ENCODE measurements around the gene CDH12.
"Not testable (repeated sequence)": the region's sequence is repeated elsewhere in the genome, so short reads cannot be mapped to it uniquely, and the experiment has no call there.

Gene CDH12

GRCh38 chr5:22168704-22169103 is 684.4 kb downstream of the CDH12 start:
- H3K4me2 ChIP-seq (ENCODE audit: low read length); H4K20me1 ChIP-seq (ENCODE audit: insufficient read depth, low read length); H3K27me3 ChIP-seq (ENCODE audit: insufficient read depth, low read length); H3K9me3 ChIP-seq (ENCODE audit: low read length); H3K79me2 ChIP-seq (ENCODE audit: insufficient read depth, low read length); H2AFZ ChIP-seq (ENCODE audit: low read length); H3K4me1 ChIP-seq (ENCODE audit: insufficient read depth, low read length, severe bottlenecking); H3K36me3 ChIP-seq (ENCODE audit: insufficient read depth, low read length); H3F3A ChIP-seq (ENCODE audit: insufficient read depth, low read length); H3K9ac ChIP-seq (ENCODE audit: low read length); H3K9me2 ChIP-seq (ENCODE audit: low read depth, low read length); H3K27ac ChIP-seq (ENCODE audit: low read depth, low read length, poor library complexity, severe bottlenecking); H3K4me3 ChIP-seq (ENCODE audit: low read depth, low read length, poor library complexity, severe bottlenecking): not testable (repeated sequence)

- H2AFZ ChIP-seq (ENCODE audit: low read length); H3K27ac ChIP-seq (ENCODE audit: low read depth, low read length, poor library complexity, severe bottlenecking); H3K4me3 ChIP-seq (ENCODE audit: low read depth, low read length, poor library complexity, severe bottlenecking); H3K4me2 ChIP-seq (ENCODE audit: low read length); H3K4me1 ChIP-seq (ENCODE audit: insufficient read depth, low read length, severe bottlenecking); H3F3A ChIP-seq (ENCODE audit: insufficient read depth, low read length); H3K36me3 ChIP-seq (ENCODE audit: insufficient read depth, low read length); H3K79me2 ChIP-seq (ENCODE audit: insufficient read depth, low read length); H3K9ac ChIP-seq (ENCODE audit: low read length); H3K9me2 ChIP-seq (ENCODE audit: low read depth, low read length); H3K27me3 ChIP-seq (ENCODE audit: insufficient read depth, low read length); H4K20me1 ChIP-seq (ENCODE audit: insufficient read depth, low read length); H3K9me3 ChIP-seq (ENCODE audit: low read length): not testable (repeated sequence)
Observed at GRCh38 chr5:22165931-22166330, 687.2 kb downstream of the CDH12 start.

GRCh38 chr5:22164910-22165748 is 688.0 kb downstream of the CDH12 start:
- H3F3A ChIP-seq (ENCODE audit: insufficient read depth, low read length); H3K27me3 ChIP-seq (ENCODE audit: insufficient read depth, low read length); H2AFZ ChIP-seq (ENCODE audit: low read length); H3K36me3 ChIP-seq (ENCODE audit: insufficient read depth, low read length); H3K27ac ChIP-seq (ENCODE audit: low read depth, low read length, poor library complexity, severe bottlenecking); H3K9me3 ChIP-seq (ENCODE audit: low read length); H3K4me2 ChIP-seq (ENCODE audit: low read length); H3K79me2 ChIP-seq (ENCODE audit: insufficient read depth, low read length); H3K4me1 ChIP-seq (ENCODE audit: insufficient read depth, low read length, severe bottlenecking); H4K20me1 ChIP-seq (ENCODE audit: insufficient read depth, low read length); H3K9me2 ChIP-seq (ENCODE audit: low read depth, low read length); H3K9ac ChIP-seq (ENCODE audit: low read length); H3K4me3 ChIP-seq (ENCODE audit: low read depth, low read length, poor library complexity, severe bottlenecking): not testable (repeated sequence)

DNA sequence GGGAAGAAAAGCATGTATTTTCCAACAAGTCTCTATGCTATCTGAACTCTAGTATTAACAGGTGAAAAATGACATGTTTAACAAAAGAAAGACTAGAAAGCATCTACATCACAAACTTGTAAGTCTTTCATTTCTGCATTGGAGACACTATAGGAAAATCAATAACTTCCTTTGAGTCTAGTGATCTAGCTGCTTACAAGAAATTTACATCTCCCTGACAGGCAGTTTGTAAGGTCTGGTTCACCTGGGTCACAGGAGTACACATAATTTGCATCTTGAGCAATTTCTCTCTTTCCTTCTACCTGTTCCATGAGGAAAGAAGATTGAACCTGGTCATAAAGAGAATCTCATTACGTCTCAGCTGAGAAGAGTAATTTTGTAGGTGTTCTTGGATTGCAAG is 696.2 kb downstream of the CDH12 start:
- not testable (repeated sequence) for H4K20me1 ChIP-seq (ENCODE audit: insufficient read depth, low read length); H3K36me3 ChIP-seq (ENCODE audit: insufficient read depth, low read length); H3K27me3 ChIP-seq (ENCODE audit: insufficient read depth, low read length); H3K4me2 ChIP-seq (ENCODE audit: low read length); H3K9me2 ChIP-seq (ENCODE audit: low read depth, low read length); H3K9me3 ChIP-seq (ENCODE audit: low read length); H3K27ac ChIP-seq (ENCODE audit: low read depth, low read length, poor library complexity, severe bottlenecking); H3F3A ChIP-seq (ENCODE audit: insufficient read depth, low read length); H3K9ac ChIP-seq (ENCODE audit: low read length); H3K4me3 ChIP-seq (ENCODE audit: low read depth, low read length, poor library complexity, severe bottlenecking); H3K79me2 ChIP-seq (ENCODE audit: insufficient read depth, low read length); H2AFZ ChIP-seq (ENCODE audit: low read length); H3K4me1 ChIP-seq (ENCODE audit: insufficient read depth, low read length, severe bottlenecking)

- H3K4me1 ChIP-seq (ENCODE audit: insufficient read depth, low read length, severe bottlenecking); H3K4me3 ChIP-seq (ENCODE audit: low read depth, low read length, poor library complexity, severe bottlenecking); H3K9ac ChIP-seq (ENCODE audit: low read length); H3K4me2 ChIP-seq (ENCODE audit: low read length); H4K20me1 ChIP-seq (ENCODE audit: insufficient read depth, low read length); H2AFZ ChIP-seq (ENCODE audit: low read length); H3F3A ChIP-seq (ENCODE audit: insufficient read depth, low read length); H3K9me2 ChIP-seq (ENCODE audit: low read depth, low read length); H3K79me2 ChIP-seq (ENCODE audit: insufficient read depth, low read length); H3K9me3 ChIP-seq (ENCODE audit: low read length); H3K36me3 ChIP-seq (ENCODE audit: insufficient read depth, low read length); H3K27ac ChIP-seq (ENCODE audit: low read depth, low read length, poor library complexity, severe bottlenecking); H3K27me3 ChIP-seq (ENCODE audit: insufficient read depth, low read length): not testable (repeated sequence)
Observed at GRCh38 chr5:22154779-22155178, 698.4 kb downstream of the CDH12 start.

DNA sequence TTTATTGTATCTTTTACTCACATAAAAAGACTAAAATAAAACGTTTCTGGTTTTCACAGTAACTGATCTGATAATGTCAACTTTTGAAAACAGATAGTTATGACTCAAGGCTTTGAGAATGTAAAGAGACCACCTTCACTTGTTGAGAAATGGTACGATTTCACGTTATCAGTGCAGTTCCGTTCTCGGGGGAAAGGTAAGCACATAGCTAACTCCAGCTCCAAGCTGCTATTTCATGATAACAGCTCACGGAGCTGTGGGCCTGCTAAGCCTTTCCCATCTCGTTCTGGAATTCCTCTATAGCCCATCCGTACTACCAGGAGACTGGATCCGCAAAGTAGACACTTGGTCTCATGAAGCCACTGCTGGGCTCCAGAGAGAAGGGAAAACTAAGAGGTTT is 701.3 kb downstream of the CDH12 start:
- H3F3A ChIP-seq (ENCODE audit: insufficient read depth, low read length); H2AFZ ChIP-seq (ENCODE audit: low read length); H3K9me3 ChIP-seq (ENCODE audit: low read length); H3K4me3 ChIP-seq (ENCODE audit: low read depth, low read length, poor library complexity, severe bottlenecking); H3K4me2 ChIP-seq (ENCODE audit: low read length); H3K9me2 ChIP-seq (ENCODE audit: low read depth, low read length); H3K9ac ChIP-seq (ENCODE audit: low read length); H3K79me2 ChIP-seq (ENCODE audit: insufficient read depth, low read length); H3K4me1 ChIP-seq (ENCODE audit: insufficient read depth, low read length, severe bottlenecking); H3K27ac ChIP-seq (ENCODE audit: low read depth, low read length, poor library complexity, severe bottlenecking); H3K27me3 ChIP-seq (ENCODE audit: insufficient read depth, low read length); H4K20me1 ChIP-seq (ENCODE audit: insufficient read depth, low read length); H3K36me3 ChIP-seq (ENCODE audit: insufficient read depth, low read length): not testable (repeated sequence)

- H3K79me2 ChIP-seq (ENCODE audit: insufficient read depth, low read length); H3F3A ChIP-seq (ENCODE audit: insufficient read depth, low read length); H3K4me3 ChIP-seq (ENCODE audit: low read depth, low read length, poor library complexity, severe bottlenecking); H3K9me2 ChIP-seq (ENCODE audit: low read depth, low read length); H3K4me2 ChIP-seq (ENCODE audit: low read length); H3K9me3 ChIP-seq (ENCODE audit: low read length); H3K4me1 ChIP-seq (ENCODE audit: insufficient read depth, low read length, severe bottlenecking); H3K36me3 ChIP-seq (ENCODE audit: insufficient read depth, low read length); H2AFZ ChIP-seq (ENCODE audit: low read length); H3K27me3 ChIP-seq (ENCODE audit: insufficient read depth, low read length); H4K20me1 ChIP-seq (ENCODE audit: insufficient read depth, low read length); H3K9ac ChIP-seq (ENCODE audit: low read length); H3K27ac ChIP-seq (ENCODE audit: low read depth, low read length, poor library complexity, severe bottlenecking): not testable (repeated sequence)
Observed at GRCh38 chr5:22140418-22140817, 712.7 kb downstream of the CDH12 start.

Data from OCI-LY1 (cell line).